GM18499 (cell line): ENCODE measurements around the gene PRKAG2.
"Not testable (repeated sequence)": the region's sequence is repeated elsewhere in the genome, so short reads cannot be mapped to it uniquely, and the experiment has no call there.

Experiments used
- ATAC-seq: cut with Tn5 transposase; IDR thresholded peaks from one replicate; pipeline ENCODE4 v1.9.1; 2021; ENCODE audit warnings: moderate number of reproducible peaks; ENCODE audit not compliant: insufficient read depth, unreplicated experiment

The PRKAG2 gene

GRCh38 chr7:151808400-151809145, 68.3 kb downstream of the PRKAG2 start:
- no peak for ATAC-seq

GRCh38 chr7:151807846-151808245, 69.1 kb downstream of the PRKAG2 start:
- no peak for ATAC-seq

GRCh38 chr7:151806952-151807775, 69.8 kb downstream of the PRKAG2 start:
- ATAC-seq = no peak

GRCh38 chr7:151806204-151806603, 70.7 kb downstream of the PRKAG2 start:
- ATAC-seq = no peak

DNA sequence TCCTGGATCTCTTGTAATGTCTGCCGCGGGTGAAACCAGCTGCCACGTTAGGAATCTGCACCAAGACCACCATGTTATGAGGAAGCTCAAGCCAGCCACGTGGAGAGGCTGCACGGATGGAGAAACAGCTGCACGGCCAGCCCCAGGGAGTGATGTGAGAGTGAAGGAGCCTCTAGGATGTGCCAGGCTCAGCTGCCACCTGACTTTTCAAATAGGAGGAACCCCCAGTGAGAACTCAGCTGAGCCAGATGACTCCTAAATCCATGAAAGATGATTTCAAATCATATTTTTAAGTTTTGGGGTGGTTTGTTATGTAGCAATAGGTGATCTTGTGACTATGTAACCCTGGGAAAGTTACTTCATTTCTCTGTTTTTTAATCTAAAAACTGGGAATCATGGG, 71.7 kb downstream of the PRKAG2 start:
- ATAC-seq = no peak

- ATAC-seq = no peak
Observed at GRCh38 chr7:151804756-151805155, 72.2 kb downstream of the PRKAG2 start.

- ATAC-seq = no peak
Observed at GRCh38 chr7:151803841-151804240, 73.1 kb downstream of the PRKAG2 start.

- no peak for ATAC-seq
Observed at GRCh38 chr7:151802469-151802846, 74.5 kb downstream of the PRKAG2 start.

GRCh38 chr7:151801782-151802468, 75.0 kb downstream of the PRKAG2 start:
- no peak for ATAC-seq

- ATAC-seq = no peak
Observed at GRCh38 chr7:151801291-151801690, 75.6 kb downstream of the PRKAG2 start.

DNA sequence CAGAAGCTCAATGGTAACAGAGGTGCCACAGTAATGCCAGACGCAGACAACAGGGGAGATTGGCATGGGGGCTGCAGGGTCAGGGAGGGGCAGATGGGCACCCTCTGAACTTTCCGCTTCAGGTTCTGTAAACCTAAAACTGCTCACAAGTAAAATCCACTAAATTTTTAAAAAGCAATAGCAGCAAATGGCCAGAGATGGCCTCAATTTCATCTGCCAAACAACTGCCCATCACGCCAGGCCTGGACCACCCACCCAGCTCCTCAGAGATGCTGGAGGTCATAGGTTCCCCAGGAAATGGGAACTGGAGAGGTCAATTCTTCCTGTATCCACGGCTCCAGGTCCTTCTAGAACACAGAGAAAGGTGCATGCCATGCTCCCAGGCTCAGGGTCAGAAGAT, 76.1 kb downstream of the PRKAG2 start:
- no peak for ATAC-seq

DNA sequence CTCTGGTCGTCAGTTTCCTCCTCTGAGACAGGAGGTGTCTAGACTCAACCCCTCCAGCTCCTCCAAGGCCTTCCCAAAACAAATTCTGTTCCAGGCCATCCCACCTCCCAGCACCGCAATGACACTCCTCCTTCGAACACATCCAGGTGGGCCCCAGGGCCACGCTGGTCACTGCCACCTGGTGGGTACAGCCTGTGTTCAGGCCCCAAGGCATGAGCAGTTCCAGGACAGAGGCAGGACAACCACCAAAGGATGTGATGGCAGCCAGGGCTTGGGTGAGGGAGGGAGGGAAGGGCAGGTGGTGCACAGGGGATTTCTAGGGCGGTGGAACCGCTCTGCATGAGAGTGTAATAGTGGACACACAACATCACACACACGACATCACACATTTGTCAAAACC, 76.5 kb downstream of the PRKAG2 start:
- ATAC-seq = no peak

DNA sequence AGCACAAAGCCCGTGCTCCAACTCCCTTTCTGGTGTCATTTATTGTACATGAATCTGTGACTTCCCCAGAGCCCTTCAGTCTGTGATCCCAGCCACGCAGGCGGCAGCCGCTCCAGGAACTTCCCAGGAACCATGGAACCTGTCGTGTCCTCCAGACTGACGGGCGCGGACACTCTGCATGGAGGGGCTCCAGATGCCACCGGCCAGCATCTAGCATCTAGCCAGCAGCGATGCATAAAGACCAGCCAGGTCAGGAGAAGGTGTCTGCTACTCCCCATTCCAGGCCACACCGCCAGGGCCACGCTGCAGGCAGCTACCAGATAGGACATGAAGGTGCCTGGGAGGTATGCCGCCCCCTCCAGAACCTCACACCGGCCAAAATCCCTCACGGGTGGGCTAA, 77.4 kb downstream of the PRKAG2 start:
- ATAC-seq = no peak

- ATAC-seq = no peak
Observed at GRCh38 chr7:151798851-151799448, 78.0 kb downstream of the PRKAG2 start.

GRCh38 chr7:151797667-151798307, 79.1 kb downstream of the PRKAG2 start:
- ATAC-seq = not testable (repeated sequence)

- no peak for ATAC-seq
Observed at GRCh38 chr7:151796871-151797537, 79.9 kb downstream of the PRKAG2 start.

GRCh38 chr7:151796091-151796870, 80.6 kb downstream of the PRKAG2 start:
- no peak for ATAC-seq

GRCh38 chr7:151795168-151795811, 81.6 kb downstream of the PRKAG2 start:
- no peak for ATAC-seq
